Fibroblast of peridontal ligament (primary cell): Measurements from ENCODE around the gene HHIPL1.
A peak's percentile ranks its signal among the peaks of the same experiment; 100 is the strongest.

ENCODE experiments used
- DNase-seq: peaks from one replicate; pipeline ENCODE4 v3.0.0-alpha.2; 2010; ENCODE audit errors: extremely low read depth

The HHIPL1 gene

GRCh38 chr14:99689266-99690236, 44.6 kb downstream of the HHIPL1 start:
- no peak for DNase-seq

DNA sequence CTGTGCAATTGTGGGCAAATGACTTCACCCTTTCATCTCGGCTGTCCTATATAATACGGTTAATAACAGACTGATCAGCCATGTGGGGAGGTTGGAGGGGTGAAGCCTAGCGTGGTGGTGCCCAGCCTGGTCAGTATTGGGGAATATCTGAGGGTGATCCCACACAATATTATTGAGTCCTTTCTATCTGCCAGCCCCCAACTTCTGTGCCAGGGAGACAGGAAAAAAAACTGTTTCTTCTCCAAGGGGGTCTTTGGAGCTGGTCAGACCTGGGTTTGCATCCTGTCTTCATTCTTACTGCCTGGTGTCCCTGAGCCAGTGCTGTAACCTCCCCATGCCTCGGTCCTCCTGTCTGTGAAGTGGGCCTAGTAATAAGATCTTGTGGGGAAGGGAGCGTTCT, 45.7 kb downstream of the HHIPL1 start:
- DNase-seq: no peak

DNA sequence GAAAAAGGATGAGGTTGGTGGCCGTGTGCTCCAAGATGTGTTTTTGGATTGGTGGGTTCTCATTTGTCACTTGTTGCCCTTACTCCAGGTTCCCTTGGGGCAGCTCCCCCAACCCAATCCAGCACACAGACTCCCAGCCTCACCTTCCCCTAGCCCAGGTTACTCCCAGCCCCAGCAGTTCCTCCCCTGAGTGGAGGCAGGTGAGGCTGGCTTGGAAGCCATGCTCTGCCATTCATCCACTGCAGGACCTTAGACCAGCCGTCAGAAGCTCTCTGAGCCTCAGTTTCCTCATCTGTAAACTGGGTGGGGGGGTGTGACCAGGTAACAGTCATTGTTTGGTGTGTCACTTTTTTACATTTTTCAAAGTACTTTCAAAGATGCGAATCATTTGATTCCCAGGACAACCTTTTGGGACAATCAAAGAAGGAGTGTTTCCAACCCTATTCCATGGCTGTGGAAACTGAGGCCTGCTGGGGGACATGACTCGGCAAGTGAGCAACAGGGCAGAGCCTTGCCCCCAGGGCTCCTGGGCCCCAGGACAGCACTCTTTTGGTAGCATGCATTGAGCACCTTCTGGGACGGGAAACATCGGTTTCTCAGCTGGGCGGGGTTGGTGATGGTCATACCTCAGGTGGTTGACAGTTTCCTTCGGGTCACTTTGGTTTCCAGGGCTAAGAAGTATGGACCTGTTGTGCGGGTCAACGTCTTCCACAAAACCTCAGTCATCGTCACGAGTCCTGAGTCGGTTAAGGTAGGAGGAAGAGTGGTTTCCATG, 46.4 kb downstream of the HHIPL1 start:
- no peak for DNase-seq

GRCh38 chr14:99693918-99694317, 49.0 kb downstream of the HHIPL1 start:
- DNase-seq: no peak

DNA sequence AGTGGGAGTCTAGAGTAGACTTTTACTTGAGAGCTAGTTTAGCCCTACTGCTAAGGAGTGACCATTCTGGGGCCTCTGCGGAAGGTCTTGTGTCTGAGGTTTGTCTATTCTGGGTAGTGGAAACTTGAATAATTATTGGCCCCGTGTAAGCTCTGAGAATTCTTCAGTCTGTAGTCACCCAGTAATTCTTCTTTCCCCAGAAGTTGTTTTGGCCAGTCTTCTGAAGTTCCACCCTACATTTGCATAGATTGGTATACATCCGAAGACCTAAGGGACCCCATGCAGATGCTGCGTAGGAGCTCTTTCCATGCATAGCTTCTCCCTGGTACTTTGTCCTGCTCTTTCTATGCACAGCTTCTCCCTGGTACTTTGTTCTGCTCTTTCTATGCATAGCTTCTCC, 52.0 kb downstream of the HHIPL1 start:
- no peak for DNase-seq

GRCh38 chr14:99698236-99698635, 53.3 kb downstream of the HHIPL1 start:
- DNase-seq: no peak

GRCh38 chr14:99698642-99699041, 53.7 kb downstream of the HHIPL1 start:
- DNase-seq: peak; percentile 23

DNA sequence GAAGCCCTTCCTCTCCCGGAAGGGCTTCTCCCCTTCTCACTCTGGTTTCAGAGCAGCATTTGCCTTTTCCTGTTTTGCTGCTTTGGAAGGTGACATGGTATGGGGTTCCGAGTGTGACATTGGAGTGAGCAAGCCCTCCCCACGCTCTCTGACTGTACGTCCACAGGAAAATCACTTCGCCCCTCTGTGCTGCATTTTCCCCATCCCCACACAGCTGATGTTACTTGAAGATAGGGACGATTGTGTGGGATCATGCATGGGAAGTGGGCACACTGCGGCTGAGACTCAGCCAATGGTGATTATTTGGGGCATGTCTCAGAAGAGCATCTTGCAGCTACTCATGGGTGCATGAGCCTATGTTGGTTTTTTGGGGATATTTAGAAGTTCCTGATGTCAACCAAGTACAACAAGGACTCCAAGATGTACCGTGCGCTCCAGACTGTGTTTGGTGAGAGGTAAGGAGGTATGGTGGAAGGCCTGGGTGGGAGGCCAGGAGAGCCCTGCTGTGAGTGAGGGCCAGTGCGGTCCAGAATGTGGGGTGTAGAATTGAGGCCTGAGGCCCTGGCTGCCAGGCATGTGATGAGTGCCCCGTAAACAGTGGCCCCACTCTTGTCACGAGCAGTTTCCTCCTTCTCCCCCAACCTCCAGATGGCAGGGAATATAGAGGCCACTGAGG, 54.3 kb downstream of the HHIPL1 start:
- DNase-seq: no peak

DNA sequence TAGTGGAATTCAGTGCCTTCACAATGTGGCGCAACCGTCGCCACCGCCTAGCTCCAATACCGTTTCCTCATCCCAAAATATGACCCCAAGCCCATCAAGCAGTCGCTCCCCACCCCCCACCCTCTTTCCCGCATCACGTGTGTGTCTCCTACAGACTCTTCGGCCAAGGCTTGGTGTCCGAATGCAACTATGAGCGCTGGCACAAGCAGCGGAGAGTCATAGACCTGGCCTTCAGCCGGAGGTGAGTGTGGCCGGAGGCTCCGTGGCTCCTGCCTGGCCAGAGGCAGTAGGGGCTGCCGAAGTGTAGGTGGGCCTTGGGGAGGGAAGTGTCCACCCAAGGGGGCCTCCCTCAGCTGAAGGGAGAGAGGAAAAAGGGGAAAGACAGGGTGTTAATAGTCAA, 54.9 kb downstream of the HHIPL1 start:
- DNase-seq: no peak

GRCh38 chr14:99700379-99700778, 55.5 kb downstream of the HHIPL1 start:
- no peak for DNase-seq

DNA sequence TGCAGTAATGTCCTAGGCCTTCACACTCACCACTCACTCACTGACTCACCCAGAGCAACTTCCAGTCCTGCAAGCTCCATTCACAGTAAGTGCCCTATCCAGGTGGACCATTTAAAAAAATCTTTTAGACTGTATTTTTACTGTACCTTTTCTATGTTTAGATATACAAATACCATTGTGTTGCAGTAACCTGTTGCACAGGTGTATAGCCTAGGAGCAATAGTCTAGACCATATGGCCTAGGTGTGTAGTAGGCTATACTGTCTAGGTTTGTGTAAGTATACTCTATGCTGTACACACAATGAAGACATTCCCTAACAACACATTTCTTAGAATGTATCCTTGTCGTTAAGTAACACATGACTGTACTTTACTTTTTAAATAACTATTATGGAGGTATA, 56.3 kb downstream of the HHIPL1 start:
- no peak for DNase-seq

- DNase-seq: no peak
These were observed 57.2 kb downstream of the HHIPL1 start for GRCh38 chr14:99702115-99702514.

GRCh38 chr14:99703381-99703780, 58.5 kb downstream of the HHIPL1 start:
- DNase-seq: no peak

- DNase-seq: no peak
These were observed 59.1 kb downstream of the HHIPL1 start for GRCh38 chr14:99704037-99704436.

- DNase-seq: no peak
These were observed 61.4 kb downstream of the HHIPL1 start for GRCh38 chr14:99706107-99706900.

- no peak for DNase-seq
These were observed 62.5 kb downstream of the HHIPL1 start for GRCh38 chr14:99707420-99707819.

DNA sequence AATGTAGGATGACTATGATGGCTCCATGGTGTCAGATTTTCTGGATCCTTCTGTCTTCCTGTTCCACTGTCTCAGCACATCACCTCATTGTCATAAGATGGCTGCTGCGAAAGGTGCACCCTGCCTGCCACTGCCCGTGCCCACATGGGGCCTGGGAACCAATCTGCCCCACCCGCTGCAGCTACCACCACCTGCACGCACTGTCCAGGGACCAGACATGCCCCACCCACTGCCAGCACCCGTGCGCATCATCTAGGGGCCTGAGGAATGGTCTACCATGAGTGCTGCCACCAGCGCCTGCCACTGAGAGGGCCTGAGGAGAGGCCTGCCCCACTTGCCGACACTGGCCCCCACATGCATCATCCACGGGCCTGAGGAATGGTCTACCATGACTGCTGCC, 63.0 kb downstream of the HHIPL1 start:
- no peak for DNase-seq

GRCh38 chr14:99708449-99708848, 63.5 kb downstream of the HHIPL1 start:
- DNase-seq: no peak

GRCh38 chr14:99713972-99714371, 69.0 kb downstream of the HHIPL1 start:
- DNase-seq: no peak

DNA sequence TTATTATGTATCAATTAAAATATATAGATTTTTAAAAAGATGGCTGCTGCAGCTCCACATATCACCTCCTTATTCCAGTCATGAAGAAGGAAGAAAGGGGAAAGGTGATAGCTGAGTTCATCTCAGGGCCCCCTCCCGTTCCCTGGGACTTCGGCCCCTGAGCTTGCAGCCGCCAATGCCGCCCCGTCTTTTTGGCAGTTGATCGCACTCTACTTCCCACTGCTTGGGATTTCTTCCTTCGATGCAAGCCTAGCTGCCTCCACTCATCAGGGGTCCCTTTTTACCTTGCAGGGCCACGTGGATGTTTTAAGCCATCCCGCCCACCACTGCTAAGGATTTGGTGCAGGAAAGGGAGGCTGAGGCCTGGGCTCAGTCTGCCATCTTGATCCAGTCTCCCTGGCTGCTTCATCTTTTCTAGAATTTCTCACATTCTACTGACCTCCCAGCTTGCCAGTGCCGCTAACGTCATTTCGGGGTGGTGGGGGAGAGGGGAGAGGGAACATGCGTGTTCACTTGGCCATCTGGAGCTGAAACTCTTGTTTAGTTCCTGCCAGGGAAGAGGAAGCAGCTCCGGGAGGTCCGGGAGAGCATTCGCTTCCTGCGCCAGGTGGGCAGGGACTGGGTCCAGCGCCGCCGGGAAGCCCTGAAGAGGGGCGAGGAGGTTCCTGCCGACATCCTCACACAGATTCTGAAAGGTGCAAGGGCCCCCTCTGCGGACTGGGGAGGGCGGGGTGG, 70.5 kb downstream of the HHIPL1 start:
- DNase-seq: no peak
